HL-60 (cell line): Measurements from ENCODE around the gene VMA21.
A peak's percentile ranks its signal among the peaks of the same experiment; 100 is the strongest.

Experiments used
- DNase-seq, 2 experiments: peaks; one replicate each; pipeline ENCODE4 v3.0.0-alpha.2; 2010 to 2020; ENCODE audit warnings: low read depth in 1 of 2, low spot score in 1 of 2
- H3K27ac ChIP-seq: fragments of 250-450 bp; sonication (Bioruptor Pico); replicated peaks from 2 replicates; pipeline ENCODE4 v1.5.1; 2020; ENCODE audit warnings: mild to moderate bottlenecking, moderate library complexity
- H3K27me3 ChIP-seq: fragments of 250-450 bp; sonication (Bioruptor Pico); 2 replicates; pipeline ENCODE4 v1.5.1; 2021; ENCODE audit warnings: mild to moderate bottlenecking, moderate library complexity; ENCODE audit not compliant: insufficient read depth, poor library complexity, severe bottlenecking
- H3K4me3 ChIP-seq: replicated peaks from 2 replicates; pipeline ENCODE4 v1.5.1; 2011; ENCODE audit warnings: mild to moderate bottlenecking, control low read depth, low read length; ENCODE audit not compliant: insufficient read depth
- CTCF ChIP-seq: IDR thresholded peaks from one replicate; pipeline ENCODE4 v1.5.1; 2011; ENCODE audit warnings: low read length, control low read depth, inconsistent platforms; ENCODE audit not compliant: insufficient read depth
- GABPA ChIP-seq: IDR thresholded peaks from 2 replicates; pipeline ENCODE4 v1.6.1; 2012; ENCODE audit warnings: low read depth
- POLR2AphosphoS5 ChIP-seq: IDR thresholded peaks from 2 replicates; pipeline ENCODE4 v1.6.1; 2012; ENCODE audit warnings: low read depth
- REST ChIP-seq: IDR thresholded peaks from 2 replicates; pipeline ENCODE4 v1.6.1; 2012; ENCODE audit warnings: low read depth; ENCODE audit not compliant: insufficient replicate concordance
- SPI1 ChIP-seq: IDR thresholded peaks from 2 replicates; pipeline ENCODE4 v1.6.1; 2012; ENCODE audit warnings: low read depth, mild to moderate bottlenecking, borderline replicate concordance

The VMA21 gene

GRCh38 chrX:151398346-151398745, 1.3 kb downstream of the VMA21 start:
- no peaks in the 10 kb centered on the region for H3K27me3 ChIP-seq
- peak overlapping the region; percentile 68 for H3K4me3 ChIP-seq
- DNase-seq: no peak
- no peak for TF ChIP-seq GABPA
- no peak for TF ChIP-seq POLR2AphosphoS5
- TF ChIP-seq SPI1: no peak
- TF ChIP-seq REST: no peak
- no peak for TF ChIP-seq CTCF
- H3K27ac ChIP-seq: peak overlapping the region; percentile 98

DNA sequence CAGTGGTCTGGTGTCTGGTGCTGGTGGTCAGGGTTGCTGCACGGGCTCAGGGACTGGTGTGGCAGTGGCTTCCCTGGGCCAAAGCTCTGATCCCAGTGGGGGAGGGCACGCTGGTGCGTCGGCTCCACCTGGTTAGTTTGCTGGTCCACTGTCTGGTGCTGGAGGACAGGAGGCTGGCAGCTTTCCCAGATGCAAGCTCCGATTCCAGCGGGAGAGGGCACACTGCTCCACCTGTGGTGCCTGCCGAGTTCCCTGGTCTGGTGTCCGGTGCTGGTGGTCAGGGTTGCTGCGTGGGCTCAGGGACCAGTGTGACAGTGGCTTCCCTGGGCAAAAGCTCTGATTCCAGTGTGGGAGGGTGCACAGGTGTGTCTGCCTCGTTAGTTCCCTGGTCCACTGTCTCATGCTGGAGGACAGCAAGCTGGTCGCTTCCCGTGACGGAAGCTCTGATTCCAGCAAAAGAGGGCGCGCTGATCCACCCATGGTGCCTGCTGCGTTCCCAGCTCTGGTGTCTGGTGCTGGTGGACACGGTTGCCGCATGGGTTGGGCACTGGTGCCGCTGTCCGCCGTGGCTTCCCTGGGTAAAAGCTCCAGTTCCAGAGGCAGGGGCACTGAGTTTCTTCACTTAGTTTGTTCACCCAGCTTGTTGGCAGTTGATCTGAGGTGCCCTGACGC, 5.8 kb downstream of the VMA21 start:
- no peak for DNase-seq
- H3K27ac ChIP-seq: no peak overlapping the region
- TF ChIP-seq SPI1 (no peak), CTCF (no peak), POLR2AphosphoS5 (no peak), REST (no peak), GABPA (no peak)
- no peak overlapping the region for H3K4me3 ChIP-seq
- no peaks in the 10 kb centered on the region for H3K27me3 ChIP-seq

- no peak for TF ChIP-seq REST
- TF ChIP-seq CTCF: no peak
- TF ChIP-seq SPI1: no peak
- no peak for TF ChIP-seq GABPA
- no peak for TF ChIP-seq POLR2AphosphoS5
- Histone ChIP-seq H3K4me3 (no peak overlapping the region), H3K27ac (no peak overlapping the region), H3K27me3 (no peaks in the 10 kb centered on the region)
- DNase-seq: no peak
Observed at GRCh38 chrX:151416579-151416978, 19.6 kb downstream of the VMA21 start.
